HG02588 (cell line): Measurements from ENCODE around the gene USP30.

Experiments
- ATAC-seq: cut with Tn5 transposase; IDR thresholded peaks from one replicate; pipeline ENCODE4 v1.9.1; 2021; ENCODE audit warnings: mild to moderate bottlenecking, moderate library complexity; ENCODE audit not compliant: unreplicated experiment

USP30 gene

GRCh38 chr12:109093022-109093918 is 40.9 kb downstream of the USP30 start, which contains the start of gene ALKBH2:
Gene ALKBH2, minus strand, starts transcription at chr12:109093472. Its CDS starts 686 bp downstream, at chr12:109092786.
- ATAC-seq = peak; percentile 53

GRCh38 chr12:109097140-109097434 is 44.7 kb downstream of the USP30 start:
- ATAC-seq = no peak

GRCh38 chr12:109097435-109098182 is 45.2 kb downstream of the USP30 start, which contains the start of gene UNG:
Gene UNG, plus strand, starts transcription at chr12:109097597. Its CDS starts 83 bp downstream, at chr12:109097680.
- ATAC-seq = peak; percentile 91

GRCh38 chr12:109098183-109098604 is 45.8 kb downstream of the USP30 start:
- ATAC-seq = peak; percentile 21

- ATAC-seq = no peak
These were observed 46.3 kb downstream of the USP30 start for GRCh38 chr12:109098651-109099050.

GRCh38 chr12:109099431-109100020 is 47.1 kb downstream of the USP30 start:
- ATAC-seq = no peak

GRCh38 chr12:109100741-109101140 is 48.4 kb downstream of the USP30 start:
- ATAC-seq = no peak

GRCh38 chr12:109102491-109102890 is 50.1 kb downstream of the USP30 start:
- ATAC-seq = no peak

- ATAC-seq = no peak
These were observed 52.8 kb downstream of the USP30 start for GRCh38 chr12:109105176-109105575.

- no peak for ATAC-seq
These were observed 57.5 kb downstream of the USP30 start for GRCh38 chr12:109109746-109110350.

- peak; percentile 85 for ATAC-seq
These were observed 58.7 kb downstream of the USP30 start for GRCh38 chr12:109110988-109111495.

- no peak for ATAC-seq
These were observed 60.5 kb downstream of the USP30 start for GRCh38 chr12:109112720-109113465.

- ATAC-seq = no peak
These were observed 61.4 kb downstream of the USP30 start for GRCh38 chr12:109113661-109114321.

- no peak for ATAC-seq
These were observed 62.3 kb downstream of the USP30 start for GRCh38 chr12:109114644-109115043.

- ATAC-seq = no peak
These were observed 63.0 kb downstream of the USP30 start for GRCh38 chr12:109115404-109115757.

- no peak for ATAC-seq
These were observed 63.6 kb downstream of the USP30 start, which contains the start of gene ACACB for GRCh38 chr12:109115758-109116610. Gene ACACB, plus strand, starts transcription at chr12:109116587. Its CDS starts 22,819 bp downstream, at chr12:109139406.

- ATAC-seq = no peak
These were observed 64.2 kb downstream of the USP30 start for GRCh38 chr12:109116611-109116949.

GRCh38 chr12:109120095-109120494 is 67.7 kb downstream of the USP30 start:
- no peak for ATAC-seq

- no peak for ATAC-seq
These were observed 68.2 kb downstream of the USP30 start for GRCh38 chr12:109120557-109120956.
